NCI-H748 treated with DMSO at 0.1 percent for 48 hours (cell line): ENCODE results near the gene TRNAU1AP.

Experiments used
- DNase-seq: peaks from one replicate; lab custom pipeline; 2025; lab: John Stamatoyannopoulos, UW

TRNAU1AP gene

DNA sequence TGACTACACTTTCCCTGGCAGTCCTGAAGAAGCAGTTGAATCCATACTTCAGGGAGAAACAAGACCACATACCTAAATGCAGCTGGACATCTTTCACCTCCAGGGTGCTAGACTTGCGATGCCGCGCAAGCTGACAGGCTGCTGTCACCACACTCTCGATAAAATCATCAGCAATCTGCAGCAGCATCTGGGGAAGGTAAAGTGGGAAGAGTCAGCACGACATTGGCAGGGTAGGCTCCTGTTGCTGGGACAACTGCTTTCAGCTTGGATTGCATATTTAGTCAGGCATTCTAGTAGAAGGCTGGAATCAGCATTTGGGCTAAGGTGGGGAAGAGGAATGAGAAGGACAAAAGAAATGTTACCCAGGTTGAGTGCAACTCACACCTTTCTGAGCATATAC, 60.3 kb downstream of the TRNAU1AP start:
- DNase-seq: no peak
